Measurements from ENCODE around the gene NUDCD3.

The NUDCD3 gene

DNA sequence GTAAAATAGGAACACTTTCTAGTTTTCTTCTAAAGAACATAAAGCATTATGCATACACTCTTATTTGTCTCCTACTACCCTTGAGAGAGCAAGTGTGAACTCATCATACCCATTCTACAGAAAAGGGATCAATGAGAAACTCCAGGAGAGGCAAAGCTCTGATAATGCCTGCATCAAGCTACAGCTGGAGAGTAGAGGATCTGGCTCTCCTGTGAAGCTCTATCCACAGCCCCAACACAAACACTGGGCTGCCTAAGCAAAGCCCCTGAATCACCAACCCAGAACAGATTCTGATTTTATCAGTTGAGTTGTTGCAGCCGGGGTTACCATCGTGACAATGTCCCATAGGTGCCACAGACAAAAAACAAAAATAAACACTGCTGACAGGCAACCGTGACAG is 74.9 kb downstream of the NUDCD3 start:
- Histone ChIP-seq H3K9me3 (replicated peaks; ENCODE audit: insufficient read depth, low read length) (no peaks in the 10 kb centered on the region), H3K27ac (ENCODE audit: low read length) (no peak overlapping the region), H3K27me3 (replicated peaks; ENCODE audit: insufficient read depth, low read length) (no peaks in the 10 kb centered on the region), H3K9me2 (replicated peaks; ENCODE audit: insufficient read depth, low read length) (no peaks in the 10 kb centered on the region), H3K36me3 (replicated peaks; ENCODE audit: insufficient read depth, low read length) (no peaks in the 10 kb centered on the region; the same call in 1 of the 2 replicates), H3K4me1 (ENCODE audit: low read length) (no peaks in the 10 kb centered on the region), H2AFZ (ENCODE audit: low read length) (no peak overlapping the region), H3K79me2 (ENCODE audit: low read length) (peaks cover 69% of the 10 kb centered on the region), H4K20me1 (ENCODE audit: insufficient read depth, low read length) (no peaks in the 10 kb centered on the region), H3F3A (ENCODE audit: insufficient read depth, low read length) (no peaks in the 10 kb centered on the region), H3K9ac (ENCODE audit: low read length) (no peak overlapping the region), H3K4me2 (ENCODE audit: low read depth, low read length) (no peak overlapping the region), H3K4me3 (ENCODE audit: low read length) (no peak overlapping the region)
- no peak for TF ChIP-seq EZH2phosphoT487 (IDR thresholded peaks at IDR 0.05; ENCODE audit: low read length)
- no peak for TF ChIP-seq EZH2 (optimal IDR thresholded peaks at IDR 0.05; ENCODE audit: low read depth, low read length)
- TF ChIP-seq, protein P1, sequence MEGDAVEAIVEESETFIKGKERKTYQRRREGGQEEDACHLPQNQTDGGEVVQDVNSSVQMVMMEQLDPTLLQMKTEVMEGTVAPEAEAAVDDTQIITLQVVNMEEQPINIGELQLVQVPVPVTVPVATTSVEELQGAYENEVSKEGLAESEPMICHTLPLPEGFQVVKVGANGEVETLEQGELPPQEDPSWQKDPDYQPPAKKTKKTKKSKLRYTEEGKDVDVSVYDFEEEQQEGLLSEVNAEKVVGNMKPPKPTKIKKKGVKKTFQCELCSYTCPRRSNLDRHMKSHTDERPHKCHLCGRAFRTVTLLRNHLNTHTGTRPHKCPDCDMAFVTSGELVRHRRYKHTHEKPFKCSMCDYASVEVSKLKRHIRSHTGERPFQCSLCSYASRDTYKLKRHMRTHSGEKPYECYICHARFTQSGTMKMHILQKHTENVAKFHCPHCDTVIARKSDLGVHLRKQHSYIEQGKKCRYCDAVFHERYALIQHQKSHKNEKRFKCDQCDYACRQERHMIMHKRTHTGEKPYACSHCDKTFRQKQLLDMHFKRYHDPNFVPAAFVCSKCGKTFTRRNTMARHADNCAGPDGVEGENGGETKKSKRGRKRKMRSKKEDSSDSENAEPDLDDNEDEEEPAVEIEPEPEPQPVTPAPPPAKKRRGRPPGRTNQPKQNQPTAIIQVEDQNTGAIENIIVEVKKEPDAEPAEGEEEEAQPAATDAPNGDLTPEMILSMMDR (IDR thresholded peaks at IDR 0.05; ENCODE audit: low read length): no peak
- no peak for DNase-seq

DNA sequence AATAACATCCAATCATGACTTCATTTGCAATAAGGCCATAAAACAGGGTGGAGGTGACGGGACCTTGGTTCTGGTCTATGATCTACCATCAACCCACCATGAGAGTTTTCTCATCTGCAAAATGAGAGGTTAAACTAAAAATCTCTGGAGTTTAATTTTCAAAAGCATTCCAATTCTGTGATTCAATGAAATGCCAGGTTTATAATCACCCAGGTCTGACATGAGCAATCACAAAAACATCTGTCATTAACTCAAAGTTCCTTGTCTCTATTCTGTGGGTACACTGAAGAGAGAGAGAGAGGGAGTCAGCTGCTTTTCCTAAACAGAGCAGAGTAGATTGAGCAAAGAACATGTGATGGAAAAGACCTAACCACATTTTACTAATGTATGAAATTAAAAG is 75.4 kb downstream of the NUDCD3 start:
- Histone ChIP-seq H3K9ac (ENCODE audit: low read length) (no peak overlapping the region), H3K9me2 (replicated peaks; ENCODE audit: insufficient read depth, low read length) (no peaks in the 10 kb centered on the region), H3K4me2 (ENCODE audit: low read depth, low read length) (no peak overlapping the region), H2AFZ (ENCODE audit: low read length) (no peak overlapping the region), H3K36me3 (replicated peaks; ENCODE audit: insufficient read depth, low read length) (no peaks in the 10 kb centered on the region; the same call in 1 of the 2 replicates), H3K27me3 (replicated peaks; ENCODE audit: insufficient read depth, low read length) (no peaks in the 10 kb centered on the region), H3K79me2 (ENCODE audit: low read length) (peaks cover 69% of the 10 kb centered on the region), H3K4me3 (ENCODE audit: low read length) (no peak overlapping the region), H3K27ac (ENCODE audit: low read length) (no peak overlapping the region), H3F3A (ENCODE audit: insufficient read depth, low read length) (no peaks in the 10 kb centered on the region), H4K20me1 (ENCODE audit: insufficient read depth, low read length) (no peaks in the 10 kb centered on the region), H3K9me3 (replicated peaks; ENCODE audit: insufficient read depth, low read length) (no peaks in the 10 kb centered on the region), H3K4me1 (ENCODE audit: low read length) (no peaks in the 10 kb centered on the region)
- TF ChIP-seq EZH2phosphoT487 (IDR thresholded peaks at IDR 0.05; ENCODE audit: low read length): no peak
- DNase-seq: no peak

DNA sequence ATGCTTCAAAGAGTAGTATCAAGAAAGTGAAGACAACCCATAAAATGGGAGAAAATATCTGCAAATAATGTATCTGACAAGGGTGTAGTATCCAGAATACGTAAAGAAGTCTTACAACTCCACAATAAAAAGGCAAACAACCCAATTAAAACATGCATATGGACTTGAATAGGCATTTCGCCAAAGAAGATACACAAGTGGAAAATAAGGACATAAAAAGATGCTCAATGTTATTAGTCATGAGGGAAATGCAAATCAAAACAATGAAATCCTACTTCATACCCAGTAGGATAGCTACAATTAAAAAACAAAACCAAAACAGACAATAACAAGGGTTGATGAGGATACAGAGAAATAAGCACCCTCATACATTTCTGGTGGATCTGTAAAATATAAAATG is 79.2 kb downstream of the NUDCD3 start:
- Histone ChIP-seq H4K20me1 (ENCODE audit: insufficient read depth, low read length) (no peaks in the 10 kb centered on the region), H2AFZ (ENCODE audit: low read length) (no peak overlapping the region), H3K4me1 (ENCODE audit: low read length) (no peaks in the 10 kb centered on the region), H3K9me2 (replicated peaks; ENCODE audit: insufficient read depth, low read length) (no peaks in the 10 kb centered on the region), H3K4me3 (ENCODE audit: low read length) (no peak overlapping the region), H3K36me3 (replicated peaks; ENCODE audit: insufficient read depth, low read length) (no peaks in the 10 kb centered on the region; the same call in 1 of the 2 replicates), H3K27ac (ENCODE audit: low read length) (no peak overlapping the region), H3K9me3 (replicated peaks; ENCODE audit: insufficient read depth, low read length) (no peaks in the 10 kb centered on the region), H3K79me2 (ENCODE audit: low read length) (peaks cover 76% of the 10 kb centered on the region), H3K27me3 (replicated peaks; ENCODE audit: insufficient read depth, low read length) (no peaks in the 10 kb centered on the region), H3K9ac (ENCODE audit: low read length) (no peak overlapping the region), H3F3A (ENCODE audit: insufficient read depth, low read length) (no peaks in the 10 kb centered on the region), H3K4me2 (ENCODE audit: low read depth, low read length) (no peak overlapping the region)
- TF ChIP-seq, protein P1 (IDR thresholded peaks at IDR 0.05; ENCODE audit: low read length): no peak
- TF ChIP-seq EZH2phosphoT487 (IDR thresholded peaks at IDR 0.05; ENCODE audit: low read length) (no peak), EZH2 (optimal IDR thresholded peaks at IDR 0.05; ENCODE audit: low read depth, low read length) (no peak)
- no peak for DNase-seq

GRCh38 chr7:44408596-44408995 is 81.9 kb downstream of the NUDCD3 start:
- H3K4me2 ChIP-seq (ENCODE audit: low read depth, low read length): no peak overlapping the region
- no peak overlapping the region for H3K27ac ChIP-seq (ENCODE audit: low read length)
- H3K9me3 ChIP-seq (replicated peaks; ENCODE audit: insufficient read depth, low read length): no peaks in the 10 kb centered on the region
- H3K4me3 ChIP-seq (ENCODE audit: low read length): no peak overlapping the region
- H3F3A ChIP-seq (ENCODE audit: insufficient read depth, low read length): no peaks in the 10 kb centered on the region
- TF ChIP-seq EZH2 (optimal IDR thresholded peaks at IDR 0.05; ENCODE audit: low read depth, low read length) (no peak), EZH2phosphoT487 (IDR thresholded peaks at IDR 0.05; ENCODE audit: low read length) (no peak)
- TF ChIP-seq, protein P1 (IDR thresholded peaks at IDR 0.05; ENCODE audit: low read length): no peak
- H3K9ac ChIP-seq (ENCODE audit: low read length): no peak overlapping the region
- no peaks in the 10 kb centered on the region for H4K20me1 ChIP-seq (ENCODE audit: insufficient read depth, low read length)
- H3K79me2 ChIP-seq (ENCODE audit: low read length): peaks cover 80% of the 10 kb centered on the region
- no peaks in the 10 kb centered on the region for H3K9me2 ChIP-seq (replicated peaks; ENCODE audit: insufficient read depth, low read length)
- no peak overlapping the region for H2AFZ ChIP-seq (ENCODE audit: low read length)
- H3K27me3 ChIP-seq (replicated peaks; ENCODE audit: insufficient read depth, low read length): no peaks in the 10 kb centered on the region
- H3K36me3 ChIP-seq (replicated peaks; ENCODE audit: insufficient read depth, low read length): no peaks in the 10 kb centered on the region; the same call in 1 of the 2 replicates
- H3K4me1 ChIP-seq (ENCODE audit: low read length): no peaks in the 10 kb centered on the region
- no peak for DNase-seq

Measured in MM.1S (cell line).